Measurements from ENCODE around the gene DEPDC5. TPM values are rescaled to one million over a fixed set of nuclear protein-coding genes. Genes with fewer than 3 reads are reported as not detected.

DEPDC5 gene
- total and polyA plus RNA-seq, 2 of the 8 experiments (the other 6 are each of a cell fraction or from before 2014, with no cell fraction given), result 18.3 to 26.5 TPM

GRCh38 chr22:31853736-31854495 lies 100.1 kb downstream of the DEPDC5 start (continued):
- TF ChIP-seq ASH2L (IDR thresholded peaks at IDR 0.05; ENCODE audit: low read length) (no peak), CHD7 (IDR thresholded peaks at IDR 0.05; ENCODE audit: insufficient replicate concordance, low read length) (no peak), EP300 (IDR thresholded peaks at IDR 0.05; ENCODE audit: borderline replicate concordance in 1 of 2, low read depth in 2 of 2, low read length in 2 of 2) (no peak)
